ENCODE data around the gene TNFRSF9. TPM values are rescaled to one million over a fixed set of nuclear protein-coding genes. Genes with fewer than 3 reads are reported as not detected.

Gene TNFRSF9
- total RNA-seq = not detected

GRCh38 chr1:7940745-7941436, at the start of gene TNFRSF9:
TNFRSF9 (minus strand) TSS chr1:7940839; CDS start chr1:7939994, 845 bp downstream.
- peak in 1 of 2 donors; percentile 61 for DNase-seq (ENCODE audit: low spot score in 2 of 2)
- H3K36me3 ChIP-seq = no peaks in the 10 kb centered on the region
- H3K9me3 ChIP-seq = no peaks in the 10 kb centered on the region
- intact Hi-C loops (cut with DNase I) = no loop called here
- no peak within 1 kb of the TSS for H3K27ac ChIP-seq
- TF ChIP-seq CTCF (IDR thresholded peaks at IDR 0.05) = no peak
- H3K27me3 ChIP-seq = no peaks in the 10 kb centered on the region
- peaks cover 0 to 2% of the 10 kb centered on the region in 2 donors for H3K4me1 ChIP-seq
- H3K4me3 ChIP-seq = peak within 1 kb of the TSS in 1 of 2 donors; percentile 61

DNA sequence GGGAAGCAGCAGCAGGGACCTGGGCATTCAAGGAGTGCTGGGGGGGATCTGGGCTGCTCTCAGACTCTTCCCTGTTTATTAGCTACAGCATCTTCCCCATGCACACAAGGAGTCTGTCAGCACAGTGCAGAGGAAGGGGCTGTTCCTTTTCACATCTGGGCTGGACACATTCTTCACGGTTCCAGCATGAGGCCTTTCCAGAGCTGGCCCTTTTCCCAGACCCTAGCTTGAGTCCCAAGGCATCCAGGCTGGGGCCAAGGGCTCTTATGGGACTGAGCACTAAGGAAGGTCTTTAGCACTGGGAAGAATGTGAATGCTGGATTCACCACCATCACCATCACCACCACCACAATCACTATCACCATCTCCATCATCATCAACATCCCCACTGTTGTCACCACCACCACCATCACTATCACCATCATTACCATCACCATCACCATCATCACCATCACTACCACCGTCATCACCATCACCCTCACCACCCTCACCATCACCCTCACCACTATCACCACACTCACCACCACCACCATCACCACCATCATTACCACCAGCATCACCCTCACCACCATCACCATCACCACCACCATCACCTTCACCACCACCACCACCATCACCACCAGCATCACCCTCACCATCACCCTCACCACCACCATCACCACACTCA, 49.3 kb upstream of the TNFRSF9 start:
- intact Hi-C loops (cut with DNase I) = loop anchor here (10.0 kb wide), 1 partner anchor 585 kb away; no protein-coding TSS in a partner anchor
- H3K4me3 ChIP-seq = no peak overlapping the region
- TF ChIP-seq CTCF (IDR thresholded peaks at IDR 0.05) = no peak
- peaks cover 19 to 24% of the 10 kb centered on the region in 2 donors for H3K36me3 ChIP-seq
- DNase-seq (ENCODE audit: low spot score in 2 of 2) = no peak
- no peak overlapping the region for H3K27ac ChIP-seq
- H3K27me3 ChIP-seq = no peaks in the 10 kb centered on the region
- H3K9me3 ChIP-seq = no peaks in the 10 kb centered on the region
- no peaks in the 10 kb centered on the region for H3K4me1 ChIP-seq

DNA sequence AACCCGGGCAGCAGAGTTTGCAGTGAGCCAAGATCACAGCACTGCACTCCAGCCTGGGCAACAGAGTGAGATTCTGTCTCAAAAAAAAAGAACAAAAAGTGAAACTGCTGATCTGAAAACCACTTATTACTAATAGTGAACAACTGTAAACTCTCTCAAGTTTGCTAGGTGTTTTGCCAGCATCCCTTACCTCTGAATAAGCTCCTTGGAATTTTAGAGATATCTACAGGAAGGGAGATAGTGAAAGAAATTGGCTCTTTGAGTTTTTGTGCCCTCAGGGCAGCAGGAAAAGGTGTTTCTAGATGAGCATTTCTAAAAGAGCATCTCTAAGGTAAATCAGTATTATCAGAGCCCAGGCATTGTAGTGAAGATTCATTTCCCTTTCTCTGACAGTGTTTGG, 47.9 kb upstream of the TNFRSF9 start:
- Histone ChIP-seq H3K9me3 (no peaks in the 10 kb centered on the region), H3K27me3 (no peaks in the 10 kb centered on the region), H3K4me3 (no peak overlapping the region), H3K36me3 (peaks cover 24 to 37% of the 10 kb centered on the region in 2 donors), H3K27ac (no peak overlapping the region), H3K4me1 (no peaks in the 10 kb centered on the region)
- intact Hi-C loops (cut with DNase I) = loop anchor here (10.0 kb wide), 1 partner anchor 586 kb away; no protein-coding TSS in a partner anchor
- TF ChIP-seq CTCF (IDR thresholded peaks at IDR 0.05) = no peak
- no peak for DNase-seq (ENCODE audit: low spot score in 2 of 2)

- H3K36me3 ChIP-seq = peaks cover 31 to 45% of the 10 kb centered on the region in 2 donors
- no peak for TF ChIP-seq CTCF (IDR thresholded peaks at IDR 0.05)
- no peak overlapping the region for H3K27ac ChIP-seq
- H3K9me3 ChIP-seq = no peaks in the 10 kb centered on the region
- H3K4me1 ChIP-seq = peaks cover 0 to under 1% of the 10 kb centered on the region in 2 donors
- H3K4me3 ChIP-seq = no peak overlapping the region
- no peak for DNase-seq (ENCODE audit: low spot score in 2 of 2)
- intact Hi-C loops (cut with DNase I) = loop anchor here (10.0 kb wide), 1 partner anchor 587 kb away; no protein-coding TSS in a partner anchor
- no peaks in the 10 kb centered on the region for H3K27me3 ChIP-seq
Observed at GRCh38 chr1:7987528-7987927, 46.9 kb upstream of the TNFRSF9 start.

- H3K9me3 ChIP-seq = no peaks in the 10 kb centered on the region
- H3K36me3 ChIP-seq = peaks cover 34 to 52% of the 10 kb centered on the region in 2 donors
- no peak overlapping the region for H3K27ac ChIP-seq
- no peak for TF ChIP-seq CTCF (IDR thresholded peaks at IDR 0.05)
- H3K27me3 ChIP-seq = no peaks in the 10 kb centered on the region
- peaks cover 0 to 2% of the 10 kb centered on the region in 2 donors for H3K4me1 ChIP-seq
- intact Hi-C loops (cut with DNase I) = loop anchor here (10.0 kb wide), 1 partner anchor 589 kb away; no protein-coding TSS in a partner anchor
- DNase-seq (ENCODE audit: low spot score in 2 of 2) = no peak
- no peak overlapping the region for H3K4me3 ChIP-seq
Observed at GRCh38 chr1:7985851-7986612, 45.4 kb upstream of the TNFRSF9 start.
